Loucy (cell line): ENCODE data around the gene CIC.

Experiments
- H2AFZ ChIP-seq: fragments of 200-600 bp; sonication (generic); 2 replicates; pipeline ENCODE4 v1.6.0; 2016; ENCODE audit warnings: antibody characterized with exemption, mild to moderate bottlenecking, low read length, moderate library complexity
- H3F3A ChIP-seq: fragments of 200-600 bp; 2 replicates; pipeline ENCODE4 v1.6.0; 2016; ENCODE audit warnings: antibody characterized with exemption, low read depth, mild to moderate bottlenecking
- H3K27me3 ChIP-seq: fragments of 200-600 bp; sonication (generic); 2 replicates; pipeline ENCODE4 v1.6.1; 2014; ENCODE audit warnings: low read length, mild to moderate bottlenecking; ENCODE audit not compliant: insufficient read depth, poor library complexity, severe bottlenecking
- H3K36me3 ChIP-seq: fragments of 200-600 bp; sonication (generic); 2 replicates; pipeline ENCODE4 v1.6.1; 2016; ENCODE audit warnings: low read length; ENCODE audit not compliant: insufficient read depth
- H3K4me1 ChIP-seq: fragments of 200-600 bp; sonication (generic); 2 replicates; pipeline ENCODE4 v1.5.1; 2014; ENCODE audit warnings: low read length, mild to moderate bottlenecking; ENCODE audit not compliant: insufficient read depth, poor library complexity, severe bottlenecking
- H3K4me2 ChIP-seq: fragments of 200-600 bp; sonication (generic); 2 replicates; pipeline ENCODE4 v1.6.0; 2014; ENCODE audit warnings: antibody characterized with exemption, low read length, low read depth, mild to moderate bottlenecking; ENCODE audit not compliant: poor library complexity, severe bottlenecking
- H3K4me3 ChIP-seq: fragments of 200-600 bp; sonication (generic); 2 replicates; pipeline ENCODE4 v1.5.1; 2014; ENCODE audit warnings: low read length, mild to moderate bottlenecking, mixed read lengths; ENCODE audit not compliant: poor library complexity, severe bottlenecking
- H3K79me2 ChIP-seq: fragments of 200-600 bp; sonication (generic); 2 replicates; pipeline ENCODE4 v1.6.1; 2014; ENCODE audit warnings: low read length; ENCODE audit not compliant: insufficient read depth
- H3K9ac ChIP-seq: fragments of 200-600 bp; sonication (generic); 2 replicates; pipeline ENCODE4 v1.6.0; 2014; ENCODE audit warnings: mild to moderate bottlenecking, low read depth, low read length, moderate library complexity; ENCODE audit not compliant: poor library complexity, severe bottlenecking
- H3K9me2 ChIP-seq: fragments of 200-600 bp; sonication (generic); replicated peaks from 2 replicates; pipeline ENCODE4 v1.6.1; 2016; ENCODE audit warnings: low read depth, low read length, mixed read lengths
- H3K9me3 ChIP-seq: fragments of 200-600 bp; sonication (generic); 2 replicates; pipeline ENCODE4 v1.6.1; 2014; ENCODE audit warnings: mild to moderate bottlenecking, antibody characterized with exemption, low read length, low read depth; ENCODE audit not compliant: insufficient read depth
- H4K20me1 ChIP-seq: fragments of 200-600 bp; sonication (generic); 2 replicates; pipeline ENCODE4 v1.6.0; 2014; ENCODE audit warnings: antibody characterized with exemption, low read length, mild to moderate bottlenecking; ENCODE audit not compliant: insufficient read depth, poor library complexity, severe bottlenecking
- EZH2phosphoT487 ChIP-seq: fragments of 200-600 bp; IDR thresholded peaks from 2 replicates; pipeline ENCODE4 v1.6.1; 2018; ENCODE audit warnings: antibody characterized with exemption, mild to moderate bottlenecking, moderate library complexity, borderline replicate concordance
- TF ChIP-seq, protein P1 (sequence below): fragments of 200-600 bp; sonication (generic); conservative IDR thresholded peaks from 2 replicates; pipeline ENCODE4 v1.5.1; 2014; ENCODE audit warnings: mild to moderate bottlenecking, antibody characterized with exemption, low read length

Gene CIC

DNA sequence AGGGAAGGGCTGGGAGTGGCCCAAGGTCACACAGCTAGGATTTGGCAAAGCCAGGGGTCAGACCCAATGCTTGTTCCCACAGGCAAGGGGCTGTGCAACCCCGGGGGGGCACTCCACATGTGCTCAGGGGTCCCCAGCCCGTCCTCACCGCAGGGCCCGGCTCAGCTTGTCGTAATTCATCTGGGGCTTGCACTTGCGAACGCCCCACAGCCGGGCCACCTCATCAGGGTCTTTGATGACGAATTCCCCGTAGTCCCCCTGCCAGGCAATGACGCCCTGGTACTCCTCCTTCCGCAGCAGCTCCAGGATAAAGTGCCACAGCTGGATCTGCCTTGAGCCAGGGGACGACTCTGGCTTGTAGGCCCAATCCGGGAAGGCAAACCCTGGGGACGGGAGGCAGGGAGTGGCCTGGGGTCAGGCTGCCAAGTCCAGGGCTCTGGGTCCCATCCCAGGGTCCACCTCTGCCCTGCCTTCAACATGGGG is 18.8 kb upstream of the CIC start:
- H3K4me3 ChIP-seq, result no peak overlapping the region
- TF ChIP-seq EZH2phosphoT487, result no peak
- TF ChIP-seq, protein P1, sequence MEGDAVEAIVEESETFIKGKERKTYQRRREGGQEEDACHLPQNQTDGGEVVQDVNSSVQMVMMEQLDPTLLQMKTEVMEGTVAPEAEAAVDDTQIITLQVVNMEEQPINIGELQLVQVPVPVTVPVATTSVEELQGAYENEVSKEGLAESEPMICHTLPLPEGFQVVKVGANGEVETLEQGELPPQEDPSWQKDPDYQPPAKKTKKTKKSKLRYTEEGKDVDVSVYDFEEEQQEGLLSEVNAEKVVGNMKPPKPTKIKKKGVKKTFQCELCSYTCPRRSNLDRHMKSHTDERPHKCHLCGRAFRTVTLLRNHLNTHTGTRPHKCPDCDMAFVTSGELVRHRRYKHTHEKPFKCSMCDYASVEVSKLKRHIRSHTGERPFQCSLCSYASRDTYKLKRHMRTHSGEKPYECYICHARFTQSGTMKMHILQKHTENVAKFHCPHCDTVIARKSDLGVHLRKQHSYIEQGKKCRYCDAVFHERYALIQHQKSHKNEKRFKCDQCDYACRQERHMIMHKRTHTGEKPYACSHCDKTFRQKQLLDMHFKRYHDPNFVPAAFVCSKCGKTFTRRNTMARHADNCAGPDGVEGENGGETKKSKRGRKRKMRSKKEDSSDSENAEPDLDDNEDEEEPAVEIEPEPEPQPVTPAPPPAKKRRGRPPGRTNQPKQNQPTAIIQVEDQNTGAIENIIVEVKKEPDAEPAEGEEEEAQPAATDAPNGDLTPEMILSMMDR, result no peak
- peaks cover 38% of the 10 kb centered on the region for H3K79me2 ChIP-seq
- H3K9me3 ChIP-seq, result no peaks in the 10 kb centered on the region
- H3K4me1 ChIP-seq, result peaks cover 10% of the 10 kb centered on the region
- H3F3A ChIP-seq, result no peaks in the 10 kb centered on the region
- no peaks in the 10 kb centered on the region for H3K9me2 ChIP-seq
- H3K36me3 ChIP-seq, result no peaks in the 10 kb centered on the region
- H3K27me3 ChIP-seq, result no peaks in the 10 kb centered on the region
- H3K9ac ChIP-seq, result no peak overlapping the region
- H3K4me2 ChIP-seq, result no peak overlapping the region
- H4K20me1 ChIP-seq, result no peaks in the 10 kb centered on the region
- no peak overlapping the region for H2AFZ ChIP-seq

DNA sequence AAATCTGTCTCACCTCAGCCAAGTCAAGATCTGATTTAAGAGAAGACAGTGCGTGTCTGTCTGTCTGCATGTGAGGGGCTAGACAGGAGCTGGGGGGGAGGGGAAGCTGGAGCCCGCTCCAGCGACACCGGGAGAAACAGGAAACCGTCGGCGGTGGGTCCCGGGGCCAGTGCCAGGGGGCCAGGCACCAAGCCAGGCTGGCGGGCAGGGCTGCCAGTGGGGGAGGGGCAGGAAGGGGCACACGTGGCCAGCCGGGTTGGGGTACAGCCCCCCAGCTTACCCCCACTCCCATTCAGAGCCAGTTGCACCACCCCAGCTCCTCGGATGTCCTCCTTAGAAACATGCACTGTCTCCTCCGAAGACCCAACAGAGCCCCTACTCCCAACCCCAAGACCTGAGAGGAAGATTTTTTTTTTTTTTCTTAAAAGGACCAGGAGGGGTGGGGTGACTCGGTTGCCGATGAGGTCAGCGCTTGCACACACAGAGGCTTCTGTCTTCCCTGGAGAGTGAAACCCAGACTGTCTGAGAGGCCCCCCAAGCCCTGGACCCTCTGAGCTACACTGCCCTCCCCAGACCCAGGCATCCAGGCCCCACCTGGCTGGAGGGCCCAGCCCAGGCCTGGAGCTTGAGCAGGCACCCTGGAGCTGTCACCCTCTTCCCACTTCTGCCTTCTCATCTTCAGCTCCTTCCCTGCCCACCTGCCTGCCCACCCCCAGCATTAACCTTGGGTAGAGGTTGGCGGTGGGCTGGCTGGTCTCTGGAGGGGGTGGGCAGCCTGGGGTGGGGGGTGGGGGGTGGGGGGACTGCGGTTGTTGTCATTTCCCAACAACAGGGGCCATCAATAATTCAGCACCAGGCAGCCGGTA is 18.2 kb upstream of the CIC start:
- TF ChIP-seq, protein P1, result no peak
- TF ChIP-seq EZH2phosphoT487, result no peak
- H3K9me2 ChIP-seq, result no peaks in the 10 kb centered on the region
- H3K4me1 ChIP-seq, result peaks cover 16% of the 10 kb centered on the region
- H3K9ac ChIP-seq, result no peak overlapping the region
- H3F3A ChIP-seq, result no peaks in the 10 kb centered on the region
- H3K27me3 ChIP-seq, result no peaks in the 10 kb centered on the region
- H3K4me2 ChIP-seq, result no peak overlapping the region
- H4K20me1 ChIP-seq, result no peaks in the 10 kb centered on the region
- no peak overlapping the region for H2AFZ ChIP-seq
- no peak overlapping the region for H3K4me3 ChIP-seq
- peaks cover 38% of the 10 kb centered on the region for H3K79me2 ChIP-seq
- no peaks in the 10 kb centered on the region for H3K9me3 ChIP-seq
- no peaks in the 10 kb centered on the region for H3K36me3 ChIP-seq

DNA sequence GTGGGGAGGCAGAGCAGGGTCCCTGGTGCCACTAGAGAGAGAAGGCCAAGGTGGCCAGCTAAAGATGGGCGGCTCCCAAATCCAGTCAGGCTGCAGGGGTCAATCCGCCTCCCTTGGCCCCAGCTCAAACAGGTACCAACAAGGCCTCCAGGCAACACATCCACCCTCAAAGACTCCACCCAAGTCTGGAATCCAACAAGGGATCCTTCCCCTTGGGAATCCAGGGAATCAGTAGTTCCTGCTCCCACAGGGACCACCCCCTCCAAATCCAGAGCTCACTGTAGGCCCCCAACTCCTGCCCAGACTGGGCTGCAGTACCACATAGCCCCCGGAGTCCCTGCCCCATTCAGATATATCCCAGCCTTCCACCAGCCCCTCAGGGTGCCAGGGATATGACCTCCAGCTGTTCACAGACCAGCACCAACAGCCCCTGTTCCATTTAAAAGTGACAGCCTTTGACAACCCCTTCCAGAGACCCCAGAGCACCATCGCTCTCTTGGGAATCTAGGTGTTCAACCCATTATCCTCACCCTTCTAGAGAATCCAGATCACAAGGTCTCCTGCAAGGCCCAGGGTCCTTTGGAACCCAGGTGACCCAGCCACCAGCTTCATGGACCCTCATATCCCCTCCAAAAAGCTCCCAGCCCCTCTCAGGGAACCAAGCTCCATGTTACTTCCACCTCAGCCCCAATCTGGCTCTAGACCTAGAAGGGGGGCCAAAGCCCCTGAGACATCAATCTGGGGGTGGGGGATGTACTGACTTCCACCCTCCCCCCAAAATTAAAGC is 17.3 kb upstream of the CIC start:
- no peaks in the 10 kb centered on the region for H3F3A ChIP-seq
- H3K27me3 ChIP-seq, result no peaks in the 10 kb centered on the region
- TF ChIP-seq, protein P1, result no peak
- TF ChIP-seq EZH2phosphoT487, result no peak
- peak overlapping the region; percentile 33 for H3K9ac ChIP-seq
- H3K4me1 ChIP-seq, result peaks cover 17% of the 10 kb centered on the region
- H2AFZ ChIP-seq, result no peak overlapping the region
- H3K79me2 ChIP-seq, result peaks cover 38% of the 10 kb centered on the region
- no peaks in the 10 kb centered on the region for H4K20me1 ChIP-seq
- H3K36me3 ChIP-seq, result no peaks in the 10 kb centered on the region
- no peaks in the 10 kb centered on the region for H3K9me2 ChIP-seq
- H3K4me2 ChIP-seq, result peak overlapping the region; percentile 24
- no peaks in the 10 kb centered on the region for H3K9me3 ChIP-seq
- no peak overlapping the region for H3K4me3 ChIP-seq
